GM23338 (cell line): ENCODE results near the gene COL21A1. TPM values are rescaled to one million over a fixed set of nuclear protein-coding genes. Genes with fewer than 3 reads are reported as not detected.

Experiments used
- ATAC-seq: fragments of 200-7000 bp; cut with Tn5 transposase; 3 replicates; pipeline ENCODE4 v1.9.1; 2020
- DNase-seq: peaks from one replicate; pipeline ENCODE4 v3.0.0-alpha.2; 2015; ENCODE audit warnings: low spot score
- H2AFZ ChIP-seq: fragments of 200-600 bp; sonication (generic); 2 replicates; pipeline ENCODE4 v1.8.0; 2016; ENCODE audit warnings: antibody characterized with exemption, mild to moderate bottlenecking, moderate library complexity
- H3F3A ChIP-seq: fragments of 200-600 bp; sonication (generic); replicated peaks from 2 replicates; pipeline ENCODE4 v1.8.0; 2017; ENCODE audit warnings: antibody characterized with exemption, mixed run types, low read depth
- H3K27ac ChIP-seq: fragments of 200-600 bp; sonication (generic); 2 replicates; pipeline ENCODE4 v1.6.1; 2016; ENCODE audit warnings: low read depth
- H3K27me3 ChIP-seq: fragments of 200-600 bp; sonication (generic); 2 replicates; pipeline ENCODE4 v1.8.0; 2016; ENCODE audit warnings: mild to moderate bottlenecking, mixed run types, moderate library complexity; ENCODE audit not compliant: insufficient read depth
- H3K36me3 ChIP-seq: fragments of 200-600 bp; sonication (generic); 2 replicates; pipeline ENCODE4 v1.8.0; 2016; ENCODE audit warnings: mild to moderate bottlenecking; ENCODE audit not compliant: insufficient read depth
- H3K4me1 ChIP-seq: fragments of 200-600 bp; sonication (generic); 2 replicates; pipeline ENCODE4 v1.8.0; 2016; ENCODE audit warnings: mild to moderate bottlenecking, moderate library complexity; ENCODE audit not compliant: insufficient read depth
- H3K4me2 ChIP-seq: fragments of 200-600 bp; sonication (generic); 2 replicates; pipeline ENCODE4 v1.7.1; 2017; ENCODE audit warnings: mixed run types
- H3K4me3 ChIP-seq: fragments of 200-600 bp; sonication (generic); 2 replicates; pipeline ENCODE4 v1.6.1; 2016; ENCODE audit warnings: mixed run types
- H3K79me2 ChIP-seq: fragments of 200-600 bp; sonication (generic); replicated peaks from 2 replicates; pipeline ENCODE4 v1.8.0; 2017; ENCODE audit warnings: mild to moderate bottlenecking; ENCODE audit not compliant: insufficient read depth
- H3K9me2 ChIP-seq: fragments of 200-600 bp; sonication (generic); 2 replicates; pipeline ENCODE4 v1.8.0; 2017; ENCODE audit not compliant: insufficient read depth
- H4K20me1 ChIP-seq: fragments of 200-600 bp; sonication (generic); replicated peaks from 2 replicates; pipeline ENCODE4 v1.8.0; 2017; ENCODE audit warnings: mild to moderate bottlenecking; ENCODE audit not compliant: insufficient read depth
- H3K27ac Mint-ChIP-seq: 2 replicates; pipeline ENCODE4 v1.8.0; 2020; ENCODE audit warnings: inconsistent platforms, mild to moderate bottlenecking, moderate library complexity, mixed read lengths
- H3K27me3 Mint-ChIP-seq: 3 replicates; pipeline ENCODE4 v1.8.0; 2022; ENCODE audit warnings: low read depth, mild to moderate bottlenecking, moderate library complexity, mixed read lengths, inconsistent platforms; ENCODE audit not compliant: insufficient read depth, poor library complexity
- H3K36me3 Mint-ChIP-seq: 3 replicates; pipeline ENCODE4 v1.8.0; 2021; ENCODE audit warnings: low read depth, mild to moderate bottlenecking, inconsistent platforms, moderate library complexity, mixed read lengths
- H3K4me1 Mint-ChIP-seq: 3 replicates; pipeline ENCODE4 v1.8.0; 2020; ENCODE audit warnings: mild to moderate bottlenecking, inconsistent platforms, mixed read lengths
- H3K4me3 Mint-ChIP-seq: 3 replicates; pipeline ENCODE4 v1.8.0; 2021; ENCODE audit warnings: moderate library complexity, mild to moderate bottlenecking, inconsistent platforms, mixed read lengths
- H3K9me3 Mint-ChIP-seq: 3 replicates; pipeline ENCODE4 v1.8.0; 2020; ENCODE audit warnings: moderate library complexity, mild to moderate bottlenecking, inconsistent platforms, mixed read lengths
- EZH2phosphoT487 ChIP-seq: fragments of 200-600 bp; sonication (generic); IDR thresholded peaks from one replicate; pipeline ENCODE4 v1.8.1; 2018; ENCODE audit warnings: antibody characterized with exemption; ENCODE audit not compliant: unreplicated experiment
- NANOG ChIP-seq: IDR thresholded peaks from 2 replicates; pipeline ENCODE4 v1.6.1; 2016; ENCODE audit warnings: antibody characterized with exemption, borderline replicate concordance
- REST ChIP-seq: IDR thresholded peaks from one replicate; pipeline ENCODE4 v1.6.1; 2018; ENCODE audit warnings: antibody characterized with exemption; ENCODE audit not compliant: unreplicated experiment
- STAT1 ChIP-seq: IDR thresholded peaks from one replicate; pipeline ENCODE4 v1.6.1; 2016; ENCODE audit warnings: antibody characterized with exemption; ENCODE audit not compliant: unreplicated experiment
- ZNF114 ChIP-seq: fragments of 250-450 bp; sonication (Bioruptor Pico); IDR thresholded peaks from 2 replicates; pipeline ENCODE4 v1.5.0; 2020; ENCODE audit warnings: mild to moderate bottlenecking, moderate library complexity
- polyA plus RNA-seq: library from polyadenylated mRNA; unstranded; fragments of >200 nt; fragmentation: Nextera tagmentation; extraction: Ambion mirVana; gene quantifications from 2 replicates; pipeline ENCODE4 v1.2.1, GENCODE V29; 2016
- total RNA-seq: library from RNA; depleted of rRNA; stranded (reverse); fragments of >200 nt; shearing (Covaris generic); gene quantifications from 2 replicates; pipeline ENCODE4 v1.2.3, GENCODE V29; 2014
- TF ChIP-seq, protein P1 (sequence below): fragments of 250-450 bp; sonication (Bioruptor Pico); IDR thresholded peaks from 2 replicates; pipeline ENCODE4 v1.5.0; 2020; ENCODE audit warnings: mild to moderate bottlenecking, moderate library complexity
- TF ChIP-seq, protein P2 (sequence below): IDR thresholded peaks from 2 replicates; pipeline ENCODE4 v1.6.1; 2016; ENCODE audit warnings: antibody characterized with exemption
- TF ChIP-seq, protein P3 (sequence below), 2 experiments: fragments of 200-600 bp in 1 of 2; sonication (generic) in 1 of 2; conservative IDR thresholded peaks; 2 replicates each; pipeline versions ENCODE4 v1.5.1 to v1.6.1; 2016 to 2017; ENCODE audit warnings: antibody characterized with exemption in 2 of 2, low read depth in 2 of 2, mild to moderate bottlenecking in 2 of 2, moderate library complexity in 1 of 2

COL21A1 gene
- total and polyA plus RNA-seq, 2 experiments from 2014 or later: 5.0 to 6.2 TPM

DNA sequence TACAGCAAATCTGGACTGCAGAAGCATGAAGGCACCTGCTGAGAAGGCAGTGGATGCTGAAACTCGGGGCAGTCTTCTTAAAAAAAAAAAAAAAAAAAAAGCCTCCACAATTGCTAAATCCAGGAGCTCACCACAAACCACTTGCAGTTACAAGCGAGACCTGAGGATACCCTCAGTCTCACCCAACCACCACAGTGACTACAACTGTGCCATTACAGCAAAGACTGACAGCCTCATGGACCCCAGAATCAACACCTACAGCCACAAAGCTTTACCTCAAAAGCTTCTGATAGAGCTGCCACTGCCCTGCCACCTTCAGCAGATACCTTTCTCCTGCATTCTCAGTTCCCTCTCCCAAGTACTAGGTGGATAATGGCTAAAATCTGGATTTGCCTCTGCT lies 9.0 kb downstream of the COL21A1 start (continued):
- TF ChIP-seq REST (no peak), NANOG (no peak), STAT1 (no peak)

DNA sequence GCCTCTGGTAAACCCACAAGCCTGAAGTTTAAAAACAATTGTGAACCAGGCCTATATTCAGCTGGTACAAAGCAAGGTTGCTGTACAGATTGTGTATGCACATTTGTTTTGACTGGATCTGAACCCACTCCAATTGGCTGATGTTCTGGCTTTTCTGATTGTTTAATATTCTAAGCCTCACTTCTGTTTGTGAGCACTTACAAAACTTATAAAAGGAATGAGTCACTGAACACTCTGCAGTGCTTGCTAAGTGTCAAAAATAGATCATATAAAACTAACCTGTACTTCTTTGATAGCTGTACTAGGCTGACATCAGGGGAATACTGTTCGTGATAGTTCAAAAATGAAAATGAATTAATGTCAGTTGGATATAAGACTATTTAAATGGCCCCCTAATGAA lies 12.1 kb downstream of the COL21A1 start:
- no peaks in the 10 kb centered on the region for H3K9me3 Mint-ChIP-seq
- H3K36me3 Mint-ChIP-seq: no peaks in the 10 kb centered on the region
- no peak for ATAC-seq

More for the DNA sequence above, 12.1 kb downstream of the COL21A1 start:
- no peak for DNase-seq
- Histone ChIP-seq H3K4me2 (no peak overlapping the region), H2AFZ (no peak overlapping the region), H3K27me3 (no peaks in the 10 kb centered on the region), H3K4me1 (no peaks in the 10 kb centered on the region), H3F3A (no peaks in the 10 kb centered on the region), H3K9me2 (no peaks in the 10 kb centered on the region), H3K79me2 (no peaks in the 10 kb centered on the region), H3K36me3 (no peaks in the 10 kb centered on the region), H3K4me3 (no peak overlapping the region), H4K20me1 (no peaks in the 10 kb centered on the region), H3K27ac (no peak overlapping the region)
- Mint-ChIP-seq H3K27me3 (no peaks in the 10 kb centered on the region), H3K4me1 (peaks cover 6% of the 10 kb centered on the region; the same call in 1 of the 3 replicates), H3K4me3 (no peak overlapping the region), H3K27ac (no peak overlapping the region)
- TF ChIP-seq, protein P1, sequence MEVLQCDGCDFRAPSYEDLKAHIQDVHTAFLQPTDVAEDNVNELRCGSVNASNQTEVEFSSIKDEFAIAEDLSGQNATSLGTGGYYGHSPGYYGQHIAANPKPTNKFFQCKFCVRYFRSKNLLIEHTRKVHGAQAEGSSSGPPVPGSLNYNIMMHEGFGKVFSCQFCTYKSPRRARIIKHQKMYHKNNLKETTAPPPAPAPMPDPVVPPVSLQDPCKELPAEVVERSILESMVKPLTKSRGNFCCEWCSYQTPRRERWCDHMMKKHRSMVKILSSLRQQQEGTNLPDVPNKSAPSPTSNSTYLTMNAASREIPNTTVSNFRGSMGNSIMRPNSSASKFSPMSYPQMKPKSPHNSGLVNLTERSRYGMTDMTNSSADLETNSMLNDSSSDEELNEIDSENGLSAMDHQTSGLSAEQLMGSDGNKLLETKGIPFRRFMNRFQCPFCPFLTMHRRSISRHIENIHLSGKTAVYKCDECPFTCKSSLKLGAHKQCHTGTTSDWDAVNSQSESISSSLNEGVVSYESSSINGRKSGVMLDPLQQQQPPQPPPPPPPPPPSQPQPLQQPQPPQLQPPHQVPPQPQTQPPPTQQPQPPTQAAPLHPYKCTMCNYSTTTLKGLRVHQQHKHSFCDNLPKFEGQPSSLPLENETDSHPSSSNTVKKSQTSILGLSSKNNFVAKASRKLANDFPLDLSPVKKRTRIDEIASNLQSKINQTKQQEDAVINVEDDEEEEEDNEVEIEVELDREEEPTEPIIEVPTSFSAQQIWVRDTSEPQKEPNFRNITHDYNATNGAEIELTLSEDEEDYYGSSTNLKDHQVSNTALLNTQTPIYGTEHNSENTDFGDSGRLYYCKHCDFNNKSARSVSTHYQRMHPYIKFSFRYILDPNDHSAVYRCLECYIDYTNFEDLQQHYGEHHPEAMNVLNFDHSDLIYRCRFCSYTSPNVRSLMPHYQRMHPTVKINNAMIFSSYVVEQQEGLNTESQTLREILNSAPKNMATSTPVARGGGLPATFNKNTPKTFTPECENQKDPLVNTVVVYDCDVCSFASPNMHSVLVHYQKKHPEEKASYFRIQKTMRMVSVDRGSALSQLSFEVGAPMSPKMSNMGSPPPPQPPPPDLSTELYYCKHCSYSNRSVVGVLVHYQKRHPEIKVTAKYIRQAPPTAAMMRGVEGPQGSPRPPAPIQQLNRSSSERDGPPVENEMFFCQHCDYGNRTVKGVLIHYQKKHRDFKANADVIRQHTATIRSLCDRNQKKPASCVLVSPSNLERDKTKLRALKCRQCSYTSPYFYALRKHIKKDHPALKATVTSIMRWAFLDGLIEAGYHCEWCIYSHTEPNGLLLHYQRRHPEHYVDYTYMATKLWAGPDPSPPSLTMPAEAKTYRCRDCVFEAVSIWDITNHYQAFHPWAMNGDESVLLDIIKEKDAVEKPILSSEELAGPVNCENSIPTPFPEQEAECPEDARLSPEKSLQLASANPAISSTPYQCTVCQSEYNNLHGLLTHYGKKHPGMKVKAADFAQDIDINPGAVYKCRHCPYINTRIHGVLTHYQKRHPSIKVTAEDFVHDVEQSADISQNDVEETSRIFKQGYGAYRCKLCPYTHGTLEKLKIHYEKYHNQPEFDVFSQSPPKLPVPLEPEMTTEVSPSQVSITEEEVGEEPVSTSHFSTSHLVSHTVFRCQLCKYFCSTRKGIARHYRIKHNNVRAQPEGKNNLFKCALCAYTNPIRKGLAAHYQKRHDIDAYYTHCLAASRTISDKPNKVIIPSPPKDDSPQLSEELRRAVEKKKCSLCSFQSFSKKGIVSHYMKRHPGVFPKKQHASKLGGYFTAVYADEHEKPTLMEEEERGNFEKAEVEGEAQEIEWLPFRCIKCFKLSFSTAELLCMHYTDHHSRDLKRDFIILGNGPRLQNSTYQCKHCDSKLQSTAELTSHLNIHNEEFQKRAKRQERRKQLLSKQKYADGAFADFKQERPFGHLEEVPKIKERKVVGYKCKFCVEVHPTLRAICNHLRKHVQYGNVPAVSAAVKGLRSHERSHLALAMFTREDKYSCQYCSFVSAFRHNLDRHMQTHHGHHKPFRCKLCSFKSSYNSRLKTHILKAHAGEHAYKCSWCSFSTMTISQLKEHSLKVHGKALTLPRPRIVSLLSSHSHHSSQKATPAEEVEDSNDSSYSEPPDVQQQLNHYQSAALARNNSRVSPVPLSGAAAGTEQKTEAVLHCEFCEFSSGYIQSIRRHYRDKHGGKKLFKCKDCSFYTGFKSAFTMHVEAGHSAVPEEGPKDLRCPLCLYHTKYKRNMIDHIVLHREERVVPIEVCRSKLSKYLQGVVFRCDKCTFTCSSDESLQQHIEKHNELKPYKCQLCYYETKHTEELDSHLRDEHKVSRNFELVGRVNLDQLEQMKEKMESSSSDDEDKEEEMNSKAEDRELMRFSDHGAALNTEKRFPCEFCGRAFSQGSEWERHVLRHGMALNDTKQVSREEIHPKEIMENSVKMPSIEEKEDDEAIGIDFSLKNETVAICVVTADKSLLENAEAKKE (CRISPR knock-in tag): no peak
- TF ChIP-seq, protein P2, sequence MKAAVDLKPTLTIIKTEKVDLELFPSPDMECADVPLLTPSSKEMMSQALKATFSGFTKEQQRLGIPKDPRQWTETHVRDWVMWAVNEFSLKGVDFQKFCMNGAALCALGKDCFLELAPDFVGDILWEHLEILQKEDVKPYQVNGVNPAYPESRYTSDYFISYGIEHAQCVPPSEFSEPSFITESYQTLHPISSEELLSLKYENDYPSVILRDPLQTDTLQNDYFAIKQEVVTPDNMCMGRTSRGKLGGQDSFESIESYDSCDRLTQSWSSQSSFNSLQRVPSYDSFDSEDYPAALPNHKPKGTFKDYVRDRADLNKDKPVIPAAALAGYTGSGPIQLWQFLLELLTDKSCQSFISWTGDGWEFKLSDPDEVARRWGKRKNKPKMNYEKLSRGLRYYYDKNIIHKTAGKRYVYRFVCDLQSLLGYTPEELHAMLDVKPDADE: no peak
- TF ChIP-seq, protein P3, sequence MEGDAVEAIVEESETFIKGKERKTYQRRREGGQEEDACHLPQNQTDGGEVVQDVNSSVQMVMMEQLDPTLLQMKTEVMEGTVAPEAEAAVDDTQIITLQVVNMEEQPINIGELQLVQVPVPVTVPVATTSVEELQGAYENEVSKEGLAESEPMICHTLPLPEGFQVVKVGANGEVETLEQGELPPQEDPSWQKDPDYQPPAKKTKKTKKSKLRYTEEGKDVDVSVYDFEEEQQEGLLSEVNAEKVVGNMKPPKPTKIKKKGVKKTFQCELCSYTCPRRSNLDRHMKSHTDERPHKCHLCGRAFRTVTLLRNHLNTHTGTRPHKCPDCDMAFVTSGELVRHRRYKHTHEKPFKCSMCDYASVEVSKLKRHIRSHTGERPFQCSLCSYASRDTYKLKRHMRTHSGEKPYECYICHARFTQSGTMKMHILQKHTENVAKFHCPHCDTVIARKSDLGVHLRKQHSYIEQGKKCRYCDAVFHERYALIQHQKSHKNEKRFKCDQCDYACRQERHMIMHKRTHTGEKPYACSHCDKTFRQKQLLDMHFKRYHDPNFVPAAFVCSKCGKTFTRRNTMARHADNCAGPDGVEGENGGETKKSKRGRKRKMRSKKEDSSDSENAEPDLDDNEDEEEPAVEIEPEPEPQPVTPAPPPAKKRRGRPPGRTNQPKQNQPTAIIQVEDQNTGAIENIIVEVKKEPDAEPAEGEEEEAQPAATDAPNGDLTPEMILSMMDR (conservative IDR thresholded peaks at IDR 0.05; ENCODE audit: low read depth in 2 of 2): no peak
- TF ChIP-seq EZH2phosphoT487 (no peak), REST (no peak), STAT1 (no peak), ZNF114 (CRISPR knock-in tag) (no peak)
